Stimulated activated CD8-positive, alpha-beta memory T cell treated with anti-CD3 and anti-CD28 coated beads, Interleukin-7, amount 100 ng/mL, for 4 hours (primary cell): ENCODE results near the gene CEP41.
"Not testable (repeated sequence)": the region's sequence is repeated elsewhere in the genome, so short reads cannot be mapped to it uniquely, and the experiment has no call there.

Experiments
- DNase-seq, 2 donors: peaks; one replicate each; pipeline ENCODE4 v3.0.0-alpha.2; 2020; ENCODE audit warnings: low read depth in 2 of 2

Gene CEP41

GRCh38 chr7:130387628-130388403, 53.0 kb downstream of the CEP41 start:
- no peak for DNase-seq

DNA sequence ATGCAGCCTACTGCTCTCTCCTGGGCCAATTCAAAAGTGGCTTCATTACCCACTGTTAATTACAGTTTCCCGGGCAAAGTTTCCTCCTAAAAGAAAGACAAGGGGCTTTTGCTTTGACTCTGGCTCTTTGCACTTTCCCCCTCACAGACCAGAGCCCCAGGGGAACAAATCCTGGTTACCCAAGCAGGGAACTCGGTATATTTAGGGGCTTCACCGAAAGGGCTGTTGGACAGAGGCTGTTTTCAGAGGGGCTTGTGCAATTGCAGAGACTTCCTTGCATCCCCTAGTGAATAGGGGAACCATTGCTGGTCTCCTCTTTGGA, 53.5 kb downstream of the CEP41 start:
- DNase-seq: no peak

DNA sequence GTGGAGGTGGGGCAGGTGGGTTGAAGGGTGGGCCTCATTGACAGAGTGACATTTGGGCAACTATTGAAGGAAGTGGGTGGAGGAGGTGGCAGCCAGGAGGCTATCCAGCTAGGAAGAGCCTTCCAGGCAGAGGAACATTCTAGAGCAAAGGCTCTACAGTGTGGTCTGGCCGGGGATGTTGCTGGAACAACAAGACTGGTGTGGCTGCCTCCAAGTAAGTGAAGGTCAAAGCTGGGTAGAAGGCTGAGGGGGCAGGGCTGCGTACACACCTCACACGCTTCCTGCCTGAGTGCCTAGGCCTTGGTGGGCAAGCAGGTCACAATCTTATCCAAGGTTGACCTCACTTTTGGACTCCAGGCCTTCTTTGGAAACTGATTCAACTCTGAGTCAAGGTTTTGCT, 53.9 kb downstream of the CEP41 start:
- no peak for DNase-seq

GRCh38 chr7:130385600-130386066, 55.2 kb downstream of the CEP41 start:
- DNase-seq: no peak

GRCh38 chr7:130384841-130385599, 55.8 kb downstream of the CEP41 start:
- DNase-seq: no peak

DNA sequence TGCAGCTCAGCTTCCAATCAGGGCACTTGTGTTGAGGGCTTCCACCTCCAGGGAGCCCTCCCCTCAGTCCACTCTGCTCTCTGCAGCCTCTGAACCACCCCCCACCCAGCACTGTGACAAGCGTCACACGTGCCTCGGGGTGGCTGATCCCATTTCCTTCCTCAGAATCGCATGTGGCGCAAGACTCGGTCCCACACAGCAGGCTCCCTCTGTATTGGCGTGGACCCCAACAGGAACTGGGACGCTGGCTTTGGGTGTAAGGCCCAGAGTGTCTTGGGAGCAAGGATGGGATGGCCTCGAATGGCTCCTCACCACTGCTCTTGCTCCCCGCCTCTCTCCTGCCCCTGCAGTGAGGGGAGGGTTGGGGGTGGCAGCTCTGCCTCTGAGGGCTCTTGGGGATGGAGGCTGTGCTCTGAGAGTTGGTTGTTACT, 56.4 kb downstream of the CEP41 start:
- no peak for DNase-seq

GRCh38 chr7:130383187-130383980, 57.4 kb downstream of the CEP41 start:
- DNase-seq: no peak

GRCh38 chr7:130381468-130382312, 59.1 kb downstream of the CEP41 start:
- DNase-seq: no peak

- no peak for DNase-seq
These were observed 59.9 kb downstream of the CEP41 start for GRCh38 chr7:130380861-130381455.

DNA sequence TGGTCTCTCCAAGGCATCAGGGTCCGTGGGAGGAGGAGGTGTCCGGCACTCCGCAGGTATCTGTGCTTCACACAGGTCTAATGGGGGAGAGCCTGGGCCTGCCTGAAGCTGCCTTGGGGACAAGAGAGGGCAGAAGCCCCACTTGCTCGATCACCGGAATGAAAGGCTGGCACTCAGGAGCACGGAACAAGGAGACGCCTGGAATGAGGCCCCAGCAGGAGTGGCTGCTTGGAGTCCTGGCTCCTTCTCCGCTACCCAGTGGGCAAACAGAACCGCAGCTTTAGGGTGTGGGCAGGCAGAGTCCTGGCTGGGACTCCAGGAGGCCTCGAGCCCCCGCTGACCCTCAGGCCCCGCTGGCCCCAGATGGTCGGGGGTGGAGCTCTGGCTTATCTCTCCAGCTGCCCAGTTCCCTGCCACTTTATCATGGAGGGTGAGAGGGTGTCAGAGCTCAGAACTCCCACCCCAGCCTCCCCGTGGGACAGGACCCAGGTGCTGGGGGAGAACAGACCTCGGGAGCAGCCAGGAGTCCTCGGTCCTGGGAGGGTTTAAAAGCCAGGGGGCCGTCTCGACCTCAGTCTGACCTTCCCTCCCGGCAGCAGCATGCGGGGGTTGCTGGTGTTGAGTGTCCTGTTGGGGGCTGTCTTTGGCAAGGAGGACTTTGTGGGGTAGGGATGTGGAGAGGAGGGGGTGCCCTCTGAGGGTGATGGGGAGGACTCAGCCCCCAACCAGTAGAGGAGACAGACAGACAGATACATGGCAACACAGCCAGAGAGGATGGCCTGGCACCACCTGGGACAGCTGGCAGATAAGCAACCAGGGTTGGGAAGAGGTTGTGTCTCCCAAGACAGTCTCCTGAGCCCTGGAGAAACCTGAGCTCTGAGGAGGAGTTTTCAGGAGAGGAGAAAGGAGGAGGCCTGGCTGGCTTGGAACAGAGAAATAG, 60.6 kb downstream of the CEP41 start, which contains the start of gene CPA1:
TSS of gene CPA1 (plus strand) at position 574 of the 940 bp plus-strand sequence. CDS start at position 601, 27 bp downstream.
- DNase-seq: no peak

- no peak for DNase-seq
These were observed 61.3 kb downstream of the CEP41 start for GRCh38 chr7:130379532-130379920.

GRCh38 chr7:130379019-130379418, 61.8 kb downstream of the CEP41 start:
- DNase-seq: no peak

DNA sequence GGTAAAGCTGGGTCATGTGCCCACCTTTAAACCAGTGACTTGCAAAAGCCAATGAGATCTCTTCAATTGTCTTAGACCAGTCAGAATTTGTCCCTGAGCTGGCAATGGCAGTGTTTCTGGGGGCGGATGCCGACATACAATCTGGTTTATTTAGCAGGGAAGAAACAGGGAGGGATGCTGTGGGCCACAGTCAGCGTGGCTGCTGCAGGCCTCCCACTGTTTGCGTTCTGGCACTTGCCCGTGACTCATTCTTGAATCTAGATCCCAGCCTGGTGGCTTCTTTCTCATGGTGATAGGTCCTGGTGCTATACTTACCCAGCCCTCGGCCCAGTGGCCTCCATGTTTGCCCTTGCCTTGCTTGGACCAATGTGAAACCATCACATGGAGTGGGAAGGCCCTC, 63.6 kb downstream of the CEP41 start:
- no peak for DNase-seq

DNA sequence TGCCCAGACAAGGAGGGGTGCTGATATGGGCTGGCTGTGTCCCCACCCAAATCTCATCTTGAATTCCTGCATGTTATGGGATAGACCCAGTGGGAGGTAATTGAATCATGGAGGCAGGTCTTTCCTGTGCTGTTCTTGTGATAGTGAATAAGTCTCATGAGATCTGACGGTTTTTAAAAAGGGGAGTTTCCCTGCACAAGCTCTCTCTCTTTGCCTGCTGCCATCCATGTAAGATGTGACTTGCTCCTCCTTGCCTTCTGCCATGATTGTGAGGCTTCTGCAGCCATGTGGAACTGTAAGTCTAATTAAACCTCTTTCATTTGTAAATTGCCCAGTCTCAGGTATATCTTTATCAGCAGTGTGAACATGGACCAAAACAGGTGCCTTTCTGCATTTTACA, 64.4 kb downstream of the CEP41 start:
- not testable (repeated sequence) for DNase-seq

DNA sequence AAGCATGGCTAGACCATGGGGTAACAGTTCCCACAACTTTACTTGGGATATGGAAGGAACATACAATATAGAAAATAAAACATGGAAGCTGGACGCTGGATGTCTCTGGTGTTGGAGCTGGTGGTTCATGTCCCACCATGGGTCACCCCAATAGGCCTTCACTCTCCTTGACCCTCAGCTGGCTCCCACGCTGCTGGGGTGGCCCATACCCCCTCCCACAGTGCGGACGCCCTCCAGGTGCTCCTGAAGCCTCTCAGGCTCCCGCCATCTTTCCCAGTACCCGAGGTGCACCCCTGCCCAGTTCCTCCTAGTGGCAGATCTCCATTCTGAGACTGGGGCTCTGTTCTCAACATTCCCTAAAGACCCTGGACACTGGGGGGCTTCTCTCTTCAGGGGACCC, 66.3 kb downstream of the CEP41 start:
- no peak for DNase-seq

DNA sequence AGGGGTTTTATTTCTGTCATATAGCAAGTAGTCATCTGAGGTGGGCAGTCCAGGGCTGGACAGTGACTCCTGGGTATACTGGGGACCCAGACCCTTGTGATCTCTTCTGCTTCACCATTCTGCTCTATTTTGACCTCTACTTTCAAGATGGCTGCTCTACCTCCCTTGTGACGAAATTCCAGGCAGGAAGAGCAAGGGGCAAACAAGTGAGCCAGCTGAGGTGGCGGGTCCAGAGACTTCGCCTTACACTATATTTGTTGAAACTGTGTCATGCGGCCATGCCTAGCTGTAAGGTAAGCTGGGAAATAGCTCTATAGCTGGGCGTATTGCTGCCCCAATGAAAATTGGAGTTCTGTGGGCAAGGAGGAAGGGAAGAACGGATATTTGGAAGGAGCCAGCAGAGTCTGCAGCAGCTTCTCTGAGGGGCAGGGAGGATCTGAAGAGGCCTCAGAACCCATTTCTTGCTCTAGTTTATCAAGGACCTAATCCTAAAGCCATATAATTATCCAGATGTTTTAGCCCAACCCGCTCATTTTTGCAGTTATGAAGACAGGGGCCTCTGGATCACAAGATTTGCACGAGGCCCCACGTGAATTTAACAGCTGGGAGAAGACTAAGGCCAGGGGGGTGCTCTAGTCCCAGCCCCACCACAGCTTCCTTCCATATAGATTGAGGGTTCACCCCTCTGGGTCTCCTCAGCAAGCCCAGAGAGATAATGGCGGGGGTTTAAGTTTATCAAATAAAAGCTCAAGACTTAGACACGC, 68.2 kb downstream of the CEP41 start:
- DNase-seq: no peak

DNA sequence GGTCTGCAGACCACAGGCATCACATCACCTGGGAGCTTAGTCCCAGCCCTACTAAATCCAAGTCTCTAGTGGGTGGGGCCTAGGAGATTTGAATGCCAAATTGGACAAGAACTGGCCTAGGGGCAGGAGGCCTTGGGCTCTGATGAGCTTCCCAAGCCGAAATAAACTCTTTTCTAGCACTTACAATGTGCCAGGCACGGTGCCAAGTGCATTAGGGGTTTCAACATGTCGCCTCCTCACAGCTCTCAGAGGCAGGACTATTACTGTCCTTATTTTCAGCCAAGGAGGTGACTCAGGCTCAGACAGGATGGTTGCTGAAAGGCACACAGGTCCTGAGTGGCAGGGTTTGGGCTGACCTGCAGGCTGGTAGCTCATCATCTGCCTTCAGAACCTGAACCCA, 69.8 kb downstream of the CEP41 start:
- no peak for DNase-seq

DNA sequence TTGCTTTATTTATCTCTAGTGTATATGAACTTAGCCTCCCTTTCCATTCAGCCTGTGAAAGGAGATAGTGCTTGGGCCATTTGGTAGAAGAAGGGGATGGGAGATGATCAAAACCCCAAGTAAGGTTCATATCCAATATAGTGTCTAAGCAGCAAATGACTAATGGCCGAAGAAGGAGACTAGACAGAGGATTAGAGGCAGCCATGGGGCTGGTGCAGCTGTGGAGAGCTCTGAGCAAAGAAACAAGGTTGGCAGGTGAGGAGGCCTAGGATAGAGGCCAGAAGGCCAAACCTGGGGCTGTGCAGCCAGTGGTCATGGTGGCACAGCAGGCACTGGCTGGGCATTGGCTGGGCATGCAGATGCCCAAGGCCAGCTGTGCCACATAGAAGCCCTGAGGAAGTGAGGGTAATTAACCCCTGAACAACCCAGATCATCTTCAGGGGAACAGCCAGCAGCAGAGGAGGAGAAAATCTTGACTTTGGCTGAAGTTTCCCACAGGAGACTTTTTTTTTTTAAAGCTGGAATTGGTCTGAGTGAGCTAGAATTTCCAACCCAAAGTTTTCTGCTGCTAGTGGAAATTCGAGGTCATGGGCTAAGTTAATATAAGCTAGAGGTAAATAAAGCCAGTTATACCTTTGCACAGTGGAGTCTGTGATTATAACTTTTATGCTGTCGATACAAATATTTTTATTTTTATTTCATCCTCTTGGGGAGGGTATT, 70.8 kb downstream of the CEP41 start:
- DNase-seq: no peak
